Activated naive CD8-positive, alpha-beta T cell treated with anti-CD3 and anti-CD28 coated beads, Interleukin-2, amount 50 U/mL, for 24 hours (primary cell): ENCODE results near the gene PPOX.
A peak's percentile ranks its signal among the peaks of the same experiment; 100 is the strongest.

Source experiments
- ATAC-seq: fragments of 150-1000 bp; cut with Tn5 transposase; one replicate; pipeline ENCODE4 v1.10.0; 2021
- DNase-seq: peaks from one replicate; pipeline ENCODE4 v3.0.0; 2021
- H3K27ac Mint-ChIP-seq: one replicate; pipeline ENCODE4 v1.8.0; 2021; ENCODE audit warnings: mild to moderate bottlenecking, mixed read lengths
- H3K27me3 Mint-ChIP-seq: one replicate; pipeline ENCODE4 v1.8.0; 2021; ENCODE audit warnings: mixed read lengths
- H3K36me3 Mint-ChIP-seq: one replicate; pipeline ENCODE4 v1.8.0; 2021; ENCODE audit warnings: low read depth, mixed read lengths
- H3K4me1 Mint-ChIP-seq: one replicate; pipeline ENCODE4 v1.8.0; 2021; ENCODE audit warnings: mixed read lengths
- H3K4me3 Mint-ChIP-seq: one replicate; pipeline ENCODE4 v1.8.0; 2021; ENCODE audit warnings: mild to moderate bottlenecking, moderate library complexity, mixed read lengths
- H3K9me3 Mint-ChIP-seq: one replicate; pipeline ENCODE4 v1.8.0; 2021; ENCODE audit warnings: mixed read lengths

PPOX gene

DNA sequence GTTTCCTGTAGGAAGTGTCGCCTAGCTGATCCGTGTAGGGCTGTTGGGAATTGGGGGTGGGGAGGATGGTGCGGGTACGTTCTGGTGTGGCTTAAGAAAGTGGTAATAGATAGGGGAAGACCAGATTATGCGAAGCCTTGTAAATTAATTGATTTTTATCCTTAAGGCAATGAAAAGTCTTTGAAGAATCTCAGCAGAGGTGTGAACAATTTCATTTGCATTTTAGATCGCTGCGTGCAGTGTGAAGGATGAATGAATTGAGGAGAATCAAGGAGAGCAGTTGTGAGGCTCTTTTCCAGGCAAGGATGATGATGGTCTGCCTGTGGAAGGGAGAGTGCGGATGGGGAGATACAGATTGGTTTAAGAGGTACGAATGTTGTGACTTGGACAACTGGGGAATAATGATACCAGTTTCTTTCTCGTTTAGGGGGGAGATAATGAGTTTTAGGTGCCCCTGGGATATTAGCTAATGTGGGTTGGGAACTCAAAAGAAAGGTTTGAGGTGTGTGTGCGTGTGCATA, 32.9 kb upstream of the PPOX start:
- no peak for ATAC-seq
- Mint-ChIP-seq H3K4me1 (peaks cover 41% of the 10 kb centered on the region), H3K36me3 (peaks cover 25% of the 10 kb centered on the region), H3K27me3 (no peaks in the 10 kb centered on the region), H3K4me3 (no peak overlapping the region), H3K9me3 (no peaks in the 10 kb centered on the region), H3K27ac (no peak overlapping the region)
- DNase-seq, result no peak

- DNase-seq (no peak), ATAC-seq (no peak)
- peaks cover 5% of the 10 kb centered on the region for H3K4me1 Mint-ChIP-seq
- H3K36me3 Mint-ChIP-seq, result peaks cover 3% of the 10 kb centered on the region
- no peak overlapping the region for H3K4me3 Mint-ChIP-seq
- H3K27ac Mint-ChIP-seq, result no peak overlapping the region
- H3K27me3 Mint-ChIP-seq, result no peaks in the 10 kb centered on the region
- H3K9me3 Mint-ChIP-seq, result no peaks in the 10 kb centered on the region
These were observed 28.3 kb upstream of the PPOX start for GRCh38 chr1:161137881-161138280.

- Mint-ChIP-seq H3K27me3 (no peaks in the 10 kb centered on the region), H3K27ac (no peak overlapping the region), H3K4me3 (no peak overlapping the region), H3K4me1 (peaks cover 5% of the 10 kb centered on the region), H3K36me3 (peaks cover 3% of the 10 kb centered on the region), H3K9me3 (no peaks in the 10 kb centered on the region)
- ATAC-seq (no peak), DNase-seq (no peak)
These were observed 27.8 kb upstream of the PPOX start for GRCh38 chr1:161138431-161138830.

DNA sequence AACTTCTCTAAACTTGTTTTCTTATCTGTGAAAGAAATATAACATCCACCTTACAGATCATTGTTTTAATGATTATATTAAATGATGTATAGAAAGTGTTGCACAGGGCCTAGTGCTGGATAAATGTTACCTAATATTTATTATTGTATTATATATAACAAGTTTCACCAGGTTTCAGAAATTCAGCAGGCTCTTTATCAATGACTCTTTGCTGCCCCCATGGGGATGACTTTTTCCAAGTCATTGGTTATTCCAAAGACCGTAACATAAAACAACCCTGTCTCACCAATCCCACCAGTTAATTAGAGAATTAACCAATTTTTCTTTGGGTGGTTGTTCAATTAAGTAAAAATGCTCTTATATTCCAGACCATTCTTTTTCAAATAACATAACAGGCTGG, 26.5 kb upstream of the PPOX start:
- H3K4me3 Mint-ChIP-seq, result no peak overlapping the region
- H3K27me3 Mint-ChIP-seq, result no peaks in the 10 kb centered on the region
- no peak overlapping the region for H3K27ac Mint-ChIP-seq
- H3K36me3 Mint-ChIP-seq, result peaks cover 3% of the 10 kb centered on the region
- H3K9me3 Mint-ChIP-seq, result no peaks in the 10 kb centered on the region
- no peak for ATAC-seq
- peak; percentile 50 for DNase-seq
- peaks cover 5% of the 10 kb centered on the region for H3K4me1 Mint-ChIP-seq

DNA sequence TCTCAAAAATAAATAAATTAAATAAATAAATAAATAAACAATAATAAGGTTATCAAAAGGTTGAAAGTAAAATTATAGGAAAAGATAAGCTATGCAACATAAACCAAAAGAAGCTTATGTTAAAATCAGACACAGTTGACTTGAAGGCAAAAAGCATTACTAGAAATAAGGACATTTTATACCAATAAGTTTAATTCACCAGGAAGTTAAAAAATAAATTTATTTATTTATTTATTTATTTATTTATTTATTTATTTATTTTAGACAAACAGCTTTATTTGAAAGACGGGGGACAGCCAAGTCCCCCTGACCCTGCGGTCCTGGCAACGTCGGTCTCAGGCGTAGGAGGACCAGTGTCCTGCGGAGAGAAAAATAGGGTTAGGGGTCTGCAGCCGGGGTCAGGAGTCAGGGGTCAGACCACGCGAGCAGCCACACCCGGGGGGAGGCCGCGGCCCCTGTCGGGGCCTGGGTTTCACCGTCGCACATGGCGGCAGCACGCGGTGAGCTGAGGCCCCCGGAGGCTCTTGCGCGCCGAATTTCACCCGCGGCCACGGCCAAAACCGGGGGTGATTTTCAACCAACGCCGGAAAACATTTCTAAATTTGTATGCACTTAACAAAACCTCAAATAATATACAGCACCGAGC, 25.3 kb upstream of the PPOX start:
- Mint-ChIP-seq H3K4me3 (no peak overlapping the region), H3K27me3 (no peaks in the 10 kb centered on the region), H3K36me3 (peaks cover under 1% of the 10 kb centered on the region), H3K4me1 (no peaks in the 10 kb centered on the region), H3K9me3 (no peaks in the 10 kb centered on the region), H3K27ac (no peak overlapping the region)
- no peak for DNase-seq
- no peak for ATAC-seq

GRCh38 chr1:161145832-161146231, 20.4 kb upstream of the PPOX start:
- no peak for DNase-seq
- no peak for ATAC-seq

DNA sequence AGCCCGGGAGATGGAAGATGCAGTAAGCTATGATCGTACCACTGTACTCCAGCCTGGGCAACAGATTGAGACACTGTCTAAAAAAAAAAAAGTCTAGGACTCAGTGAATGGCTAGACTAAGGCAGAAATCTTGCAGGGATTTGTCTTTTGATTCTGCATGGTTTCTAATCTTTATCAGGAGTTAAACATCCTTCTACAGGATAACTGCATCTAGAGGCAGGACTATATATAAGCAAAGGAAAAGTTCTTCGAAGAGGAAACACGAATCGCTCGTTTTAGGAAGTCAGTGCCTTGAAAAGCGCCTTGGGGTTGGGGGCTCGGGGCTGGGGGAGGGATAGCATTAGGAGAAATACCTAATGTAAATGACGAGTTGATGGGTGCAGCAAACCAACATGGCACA, 13.1 kb upstream of the PPOX start:
- peak overlapping the region; percentile 100 for H3K27ac Mint-ChIP-seq
- H3K36me3 Mint-ChIP-seq, result peaks cover 20% of the 10 kb centered on the region
- no peaks in the 10 kb centered on the region for H3K27me3 Mint-ChIP-seq
- H3K4me1 Mint-ChIP-seq, result peaks cover 16% of the 10 kb centered on the region
- no peaks in the 10 kb centered on the region for H3K9me3 Mint-ChIP-seq
- ATAC-seq (no peak), DNase-seq (no peak)
- H3K4me3 Mint-ChIP-seq, result peak overlapping the region; percentile 95

More at GRCh38 chr1:161145832-161146231, 20.4 kb upstream of the PPOX start:
- Mint-ChIP-seq H3K36me3 (no peaks in the 10 kb centered on the region), H3K9me3 (no peaks in the 10 kb centered on the region), H3K27me3 (no peaks in the 10 kb centered on the region), H3K27ac (no peak overlapping the region), H3K4me1 (no peaks in the 10 kb centered on the region), H3K4me3 (no peak overlapping the region)

DNA sequence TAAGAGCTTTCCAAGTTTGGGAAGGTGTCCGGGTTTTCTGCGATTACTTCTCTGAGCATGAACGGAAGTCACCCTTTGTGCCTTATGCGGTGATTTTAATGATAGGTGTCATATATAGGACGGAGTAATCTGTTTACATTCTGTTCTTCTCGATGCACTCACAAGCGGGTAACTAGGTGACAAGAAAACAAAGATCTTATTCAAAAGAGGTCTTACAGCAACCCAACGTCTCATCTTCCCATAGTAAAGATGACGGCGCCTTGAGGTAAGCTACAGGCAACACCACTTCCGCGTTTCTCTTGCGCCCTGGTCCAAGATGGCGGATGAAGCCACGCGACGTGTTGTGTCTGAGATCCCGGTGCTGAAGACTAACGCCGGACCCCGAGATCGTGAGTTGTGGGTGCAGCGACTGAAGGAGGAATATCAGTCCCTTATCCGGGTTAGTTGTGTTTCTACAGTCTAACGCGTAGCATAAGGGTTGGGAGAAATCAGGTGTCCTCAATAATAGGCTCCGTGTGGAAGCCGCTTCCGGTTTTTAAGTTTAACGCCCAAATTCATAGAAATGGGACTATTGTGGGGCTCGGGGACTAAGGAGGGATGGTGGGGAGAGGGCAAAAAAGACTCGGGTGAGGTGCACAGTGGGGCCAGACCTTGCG, 12.4 kb upstream of the PPOX start, which contains the start of gene UFC1:
Gene UFC1 (plus strand): TSS at position 297 of the 656 bp plus-strand sequence. CDS start 20 bp downstream, at position 317.
- Mint-ChIP-seq H3K36me3 (peaks cover 23% of the 10 kb centered on the region), H3K27ac (peak within 1 kb of the TSS; percentile 100), H3K9me3 (no peaks in the 10 kb centered on the region), H3K4me1 (peaks cover 21% of the 10 kb centered on the region), H3K4me3 (peak within 1 kb of the TSS; percentile 95), H3K27me3 (no peaks in the 10 kb centered on the region)
- ATAC-seq (peak; percentile 93), DNase-seq (peak; percentile 79)

- Mint-ChIP-seq H3K4me1 (peaks cover 52% of the 10 kb centered on the region), H3K27me3 (no peaks in the 10 kb centered on the region), H3K36me3 (peaks cover 35% of the 10 kb centered on the region), H3K9me3 (no peaks in the 10 kb centered on the region), H3K27ac (no peak overlapping the region), H3K4me3 (no peak overlapping the region)
- no peak for ATAC-seq
- DNase-seq, result no peak
These were observed 8.4 kb upstream of the PPOX start for GRCh38 chr1:161157867-161158266.

DNA sequence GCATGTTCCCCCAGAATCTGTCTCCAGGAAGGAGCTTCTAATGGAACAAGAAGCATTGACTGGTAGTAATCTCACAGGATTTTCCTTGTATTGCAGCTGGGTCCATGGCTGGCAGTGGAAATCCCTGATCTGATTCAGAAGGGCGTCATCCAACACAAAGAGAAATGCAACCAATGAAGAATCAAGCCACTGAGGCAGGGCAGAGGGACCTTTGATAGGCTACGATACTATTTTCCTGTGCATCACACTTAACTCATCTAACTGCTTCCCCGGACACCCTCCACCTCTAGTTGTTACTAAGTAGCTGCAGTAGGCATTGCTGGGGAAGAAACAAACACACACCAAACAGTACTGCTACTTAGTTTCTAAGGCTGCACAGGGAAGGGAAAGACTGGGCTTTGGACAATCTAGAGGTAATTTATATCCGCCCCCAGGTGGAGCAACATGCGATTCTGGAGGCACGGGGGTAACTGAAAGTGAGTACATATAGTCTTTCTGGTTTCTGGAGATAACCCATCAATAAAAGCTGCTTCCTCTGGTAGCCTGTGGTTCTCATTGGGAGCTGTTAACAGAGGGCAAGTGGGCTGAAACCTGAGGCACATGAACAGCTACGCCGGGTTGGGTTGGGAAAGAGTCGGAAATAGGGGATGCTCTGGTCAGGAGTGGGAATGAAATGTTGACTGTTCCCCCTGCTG, 7.8 kb upstream of the PPOX start:
- H3K4me3 Mint-ChIP-seq, result peak overlapping the region; percentile 83
- H3K27ac Mint-ChIP-seq, result peak overlapping the region; percentile 89
- no peaks in the 10 kb centered on the region for H3K9me3 Mint-ChIP-seq
- no peaks in the 10 kb centered on the region for H3K27me3 Mint-ChIP-seq
- no peak for DNase-seq
- H3K4me1 Mint-ChIP-seq, result peaks cover 53% of the 10 kb centered on the region
- peaks cover 36% of the 10 kb centered on the region for H3K36me3 Mint-ChIP-seq
- no peak for ATAC-seq

DNA sequence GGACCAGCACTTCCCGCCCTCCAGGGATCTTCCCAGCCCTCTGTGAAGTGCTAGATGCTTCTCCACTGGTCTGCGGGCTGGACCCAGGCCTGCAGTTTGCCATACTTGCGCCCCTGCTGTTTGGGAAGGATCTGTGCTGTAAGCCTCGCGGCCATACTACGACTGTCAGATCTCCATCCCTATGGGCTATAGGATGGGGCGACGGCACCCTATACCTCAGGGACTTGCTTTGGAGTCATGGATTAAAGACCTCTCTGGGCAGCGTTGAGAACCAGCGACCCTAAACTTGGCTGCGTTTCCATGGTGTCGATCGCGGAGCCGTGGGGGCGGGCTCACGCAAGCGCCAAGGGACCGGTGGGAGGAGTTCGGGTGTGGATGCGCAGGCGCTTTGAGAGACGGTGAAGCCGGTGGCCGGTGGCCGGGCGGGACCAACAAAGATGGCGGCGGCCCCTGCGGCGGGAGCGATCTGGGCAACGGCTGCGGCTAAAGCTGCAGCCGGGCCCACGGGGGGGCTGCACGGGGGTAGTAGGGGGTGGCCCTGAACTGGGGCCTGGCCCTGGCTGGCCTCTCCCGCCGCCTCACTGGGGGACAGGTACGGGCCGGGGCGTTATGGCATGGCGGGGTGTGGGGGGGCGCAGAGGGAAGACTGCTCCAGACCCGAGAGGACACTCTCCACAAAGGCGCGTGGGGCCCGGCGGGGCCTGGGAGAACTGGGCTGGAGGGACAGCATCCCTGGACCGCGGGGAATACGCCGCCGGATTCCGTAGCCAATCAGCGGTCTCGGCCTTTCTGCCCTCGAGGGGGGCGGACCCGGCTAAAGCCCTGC, 6.9 kb upstream of the PPOX start, which contains the start of gene USP21:
Gene USP21 (plus strand): TSS at position 414 of the 826 bp plus-strand sequence. CDS start 1,141 bp downstream, outside the sequence.
- Mint-ChIP-seq H3K27ac (peak within 1 kb of the TSS; percentile 89), H3K27me3 (no peaks in the 10 kb centered on the region), H3K4me3 (peak within 1 kb of the TSS; percentile 83), H3K9me3 (no peaks in the 10 kb centered on the region), H3K4me1 (peaks cover 53% of the 10 kb centered on the region), H3K36me3 (peaks cover 41% of the 10 kb centered on the region)
- DNase-seq (peak; percentile 95), ATAC-seq (peak; percentile 87)

GRCh38 chr1:161159913-161160243, 6.3 kb upstream of the PPOX start:
- H3K36me3 Mint-ChIP-seq, result peaks cover 42% of the 10 kb centered on the region
- H3K4me1 Mint-ChIP-seq, result peaks cover 52% of the 10 kb centered on the region
- H3K27ac Mint-ChIP-seq, result peak overlapping the region; percentile 89
- H3K9me3 Mint-ChIP-seq, result no peaks in the 10 kb centered on the region
- H3K27me3 Mint-ChIP-seq, result no peaks in the 10 kb centered on the region
- no peak for DNase-seq
- peak overlapping the region; percentile 83 for H3K4me3 Mint-ChIP-seq
- no peak for ATAC-seq

DNA sequence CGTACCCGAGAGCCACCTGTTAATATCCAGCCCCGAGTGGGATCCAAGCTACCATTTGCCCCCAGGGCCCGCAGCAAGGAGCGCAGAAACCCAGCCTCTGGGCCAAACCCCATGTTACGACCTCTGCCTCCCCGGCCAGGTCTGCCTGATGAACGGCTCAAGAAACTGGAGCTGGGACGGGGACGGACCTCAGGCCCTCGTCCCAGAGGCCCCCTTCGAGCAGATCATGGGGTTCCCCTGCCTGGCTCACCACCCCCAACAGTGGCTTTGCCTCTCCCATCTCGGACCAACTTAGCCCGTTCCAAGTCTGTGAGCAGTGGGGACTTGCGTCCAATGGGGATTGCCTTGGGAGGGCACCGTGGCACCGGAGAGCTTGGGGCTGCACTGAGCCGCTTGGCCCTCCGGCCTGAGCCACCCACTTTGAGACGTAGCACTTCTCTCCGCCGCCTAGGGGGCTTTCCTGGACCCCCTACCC, 5.5 kb upstream of the PPOX start:
- Mint-ChIP-seq H3K27me3 (no peaks in the 10 kb centered on the region), H3K4me1 (peaks cover 52% of the 10 kb centered on the region), H3K27ac (no peak overlapping the region), H3K4me3 (peak overlapping the region; percentile 83), H3K36me3 (peaks cover 38% of the 10 kb centered on the region), H3K9me3 (no peaks in the 10 kb centered on the region)
- no peak for DNase-seq
- no peak for ATAC-seq

DNA sequence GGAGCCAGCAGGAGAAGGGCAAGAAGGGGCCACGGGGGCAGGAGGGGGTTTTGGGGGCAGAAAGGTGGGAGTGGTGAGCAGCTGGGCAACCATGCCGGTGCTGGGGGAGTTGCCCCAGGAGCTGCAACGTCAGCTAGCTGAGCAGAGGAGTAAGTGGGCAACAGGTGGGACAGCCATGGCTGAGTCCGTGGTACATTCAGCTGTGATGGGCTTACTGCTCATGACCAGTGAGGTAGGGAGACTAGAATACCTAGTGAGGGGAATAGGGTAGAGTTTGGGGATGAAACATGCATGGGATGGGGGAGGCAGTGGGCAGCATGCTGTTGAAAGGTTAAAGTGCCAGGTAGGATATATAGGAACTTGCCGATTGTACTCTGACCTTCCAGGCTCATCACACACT, 4.6 kb upstream of the PPOX start:
- H3K4me3 Mint-ChIP-seq, result no peak overlapping the region
- H3K9me3 Mint-ChIP-seq, result no peaks in the 10 kb centered on the region
- H3K27ac Mint-ChIP-seq, result no peak overlapping the region
- no peak for DNase-seq
- H3K27me3 Mint-ChIP-seq, result no peaks in the 10 kb centered on the region
- H3K36me3 Mint-ChIP-seq, result peaks cover 36% of the 10 kb centered on the region
- no peak for ATAC-seq
- peaks cover 49% of the 10 kb centered on the region for H3K4me1 Mint-ChIP-seq
